HFFc6 (cell line): ENCODE data around the gene KCNJ5. TPM values are rescaled to one million over a fixed set of nuclear protein-coding genes. Genes with fewer than 3 reads are reported as not detected.
A peak's percentile ranks its signal among the peaks of the same experiment; 100 is the strongest.

ENCODE experiments used
- DNase-seq: peaks from one replicate; pipeline ENCODE4 v3.0.0-alpha.2; 2018
- H3K27ac Mint-ChIP-seq: 2 replicates; pipeline ENCODE4 v1.8.0; 2020; ENCODE audit warnings: mild to moderate bottlenecking, mixed read lengths
- H3K27me3 Mint-ChIP-seq: 2 replicates; pipeline ENCODE4 v1.8.0; 2021; ENCODE audit warnings: mild to moderate bottlenecking, moderate library complexity, mixed read lengths; ENCODE audit not compliant: insufficient read depth
- H3K36me3 Mint-ChIP-seq: 2 replicates; pipeline ENCODE4 v1.8.0; 2021; ENCODE audit warnings: low read depth, mixed read lengths
- H3K4me1 Mint-ChIP-seq: 2 replicates; pipeline ENCODE4 v1.8.0; 2020; ENCODE audit warnings: low read depth, mixed read lengths
- H3K4me3 Mint-ChIP-seq: 2 replicates; pipeline ENCODE4 v1.8.0; 2020; ENCODE audit warnings: mild to moderate bottlenecking, moderate library complexity, mixed read lengths
- H3K9me3 Mint-ChIP-seq: 2 replicates; pipeline ENCODE4 v1.8.0; 2020; ENCODE audit warnings: mild to moderate bottlenecking, mixed read lengths
- total RNA-seq, 6 experiments: library from RNA; stranded (reverse); fragmentation: NEBNext Ultra II Directional; extraction: Animal tissue kit (Norgen Biotek cat#: 25700); gene quantifications; 2 replicates in 1 of 6; 3 replicates in 5 of 6; pipeline ENCODE4 v1.2.3, GENCODE V29; 2021
- TF ChIP-seq, protein P1 (sequence below): fragments of 200-600 bp; sonication (generic); IDR thresholded peaks from 2 replicates; pipeline ENCODE4 v1.5.0; 2021; ENCODE audit warnings: antibody characterized with exemption, mild to moderate bottlenecking

The KCNJ5 gene
- total RNA-seq, 6 experiments from 2014 or later, result not detected

- peak; percentile 37 for DNase-seq
- peak overlapping the region; percentile 44; the same call in 1 of the 2 replicates for H3K27ac Mint-ChIP-seq
These were observed 25.7 kb upstream of the KCNJ5 start for GRCh38 chr11:128865490-128865889.

DNA sequence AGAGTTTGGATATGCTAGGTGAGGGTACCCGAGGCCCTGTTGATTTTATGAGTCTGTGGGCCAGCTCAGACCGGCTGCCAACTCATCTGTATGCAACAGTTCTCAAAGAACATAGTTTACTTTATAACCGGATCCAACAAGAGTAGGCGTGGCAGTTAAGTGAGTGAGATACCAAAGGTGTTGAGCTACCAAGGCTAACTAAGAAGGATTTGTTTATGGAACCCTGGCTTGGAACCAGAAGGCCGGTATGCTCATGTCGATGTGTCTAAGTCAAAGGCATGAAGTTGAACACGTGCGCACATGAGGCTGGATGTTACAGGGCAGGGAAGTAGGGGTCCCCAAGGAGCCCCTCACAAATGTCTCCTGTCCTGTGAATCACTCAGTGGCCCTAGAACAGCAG, 23.9 kb upstream of the KCNJ5 start, which contains the start of gene KCNJ1:
TSS of gene KCNJ1 (minus strand) at position 20 of the 400 bp plus-strand sequence. CDS start 27,053 bp downstream, outside the sequence.
- peaks cover 13% of the 10 kb centered on the region for H3K27me3 Mint-ChIP-seq
- no peak within 1 kb of the TSS for H3K4me3 Mint-ChIP-seq
- H3K9me3 Mint-ChIP-seq, result no peaks in the 10 kb centered on the region

More at GRCh38 chr11:128865490-128865889, 25.7 kb upstream of the KCNJ5 start:
- H3K9me3 Mint-ChIP-seq, result no peaks in the 10 kb centered on the region
- TF ChIP-seq, protein P1, sequence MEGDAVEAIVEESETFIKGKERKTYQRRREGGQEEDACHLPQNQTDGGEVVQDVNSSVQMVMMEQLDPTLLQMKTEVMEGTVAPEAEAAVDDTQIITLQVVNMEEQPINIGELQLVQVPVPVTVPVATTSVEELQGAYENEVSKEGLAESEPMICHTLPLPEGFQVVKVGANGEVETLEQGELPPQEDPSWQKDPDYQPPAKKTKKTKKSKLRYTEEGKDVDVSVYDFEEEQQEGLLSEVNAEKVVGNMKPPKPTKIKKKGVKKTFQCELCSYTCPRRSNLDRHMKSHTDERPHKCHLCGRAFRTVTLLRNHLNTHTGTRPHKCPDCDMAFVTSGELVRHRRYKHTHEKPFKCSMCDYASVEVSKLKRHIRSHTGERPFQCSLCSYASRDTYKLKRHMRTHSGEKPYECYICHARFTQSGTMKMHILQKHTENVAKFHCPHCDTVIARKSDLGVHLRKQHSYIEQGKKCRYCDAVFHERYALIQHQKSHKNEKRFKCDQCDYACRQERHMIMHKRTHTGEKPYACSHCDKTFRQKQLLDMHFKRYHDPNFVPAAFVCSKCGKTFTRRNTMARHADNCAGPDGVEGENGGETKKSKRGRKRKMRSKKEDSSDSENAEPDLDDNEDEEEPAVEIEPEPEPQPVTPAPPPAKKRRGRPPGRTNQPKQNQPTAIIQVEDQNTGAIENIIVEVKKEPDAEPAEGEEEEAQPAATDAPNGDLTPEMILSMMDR, result no peak
- no peaks in the 10 kb centered on the region for H3K36me3 Mint-ChIP-seq
- H3K27me3 Mint-ChIP-seq, result peaks cover 3% of the 10 kb centered on the region
- H3K4me3 Mint-ChIP-seq, result no peak overlapping the region
- peaks cover 58% of the 10 kb centered on the region for H3K4me1 Mint-ChIP-seq

DNA sequence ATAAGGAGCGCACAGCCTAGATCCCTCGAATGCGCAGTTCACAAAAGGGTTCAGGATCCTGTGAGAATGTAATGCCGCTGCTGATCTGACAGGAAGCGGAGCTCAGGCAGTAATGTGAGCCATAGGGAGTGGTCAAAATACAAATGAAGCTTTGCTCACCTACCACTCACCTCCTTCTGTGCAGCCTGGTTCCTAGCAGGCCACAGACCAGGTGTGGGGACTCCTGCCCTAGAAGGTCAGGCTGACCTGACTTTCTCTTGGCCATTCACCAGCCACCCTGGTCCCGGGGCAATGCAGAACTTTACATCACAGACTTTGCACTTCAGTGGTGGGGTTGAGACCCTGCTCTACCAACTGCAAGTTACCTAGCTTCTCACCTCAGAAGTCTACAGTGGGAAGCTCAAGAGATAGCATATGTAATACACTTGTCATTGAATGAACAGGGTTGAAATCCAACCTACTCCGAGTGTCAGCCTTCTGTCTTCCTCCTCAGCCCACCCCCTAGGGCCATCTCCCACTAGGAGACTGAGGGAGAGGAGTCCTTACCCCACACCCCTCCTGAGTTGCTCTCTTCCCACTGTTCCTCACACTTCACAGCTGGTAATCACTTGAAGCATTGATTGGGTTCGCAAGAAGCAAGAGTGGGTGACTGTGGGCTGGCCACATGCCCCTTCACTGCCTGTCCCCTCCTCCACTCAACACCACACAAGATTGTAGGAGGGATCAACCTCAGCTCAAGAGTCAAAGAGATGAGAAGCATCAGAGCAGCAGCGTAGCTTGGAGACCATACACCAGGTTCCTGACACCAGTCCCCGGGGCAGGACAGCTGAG, 22.1 kb upstream of the KCNJ5 start:
- no peak overlapping the region for H3K4me3 Mint-ChIP-seq
- H3K4me1 Mint-ChIP-seq, result peaks cover 22% of the 10 kb centered on the region
- TF ChIP-seq, protein P1, result no peak
- DNase-seq, result no peak
- H3K27me3 Mint-ChIP-seq, result peaks cover 16% of the 10 kb centered on the region
- no peaks in the 10 kb centered on the region for H3K36me3 Mint-ChIP-seq
- H3K9me3 Mint-ChIP-seq, result no peaks in the 10 kb centered on the region
- no peak overlapping the region for H3K27ac Mint-ChIP-seq

More for the DNA sequence above, 23.9 kb upstream of the KCNJ5 start, which contains the start of gene KCNJ1:
- DNase-seq, result no peak
- Mint-ChIP-seq H3K27ac (no peak within 1 kb of the TSS), H3K36me3 (no peaks in the 10 kb centered on the region), H3K4me1 (peaks cover 40% of the 10 kb centered on the region)
- TF ChIP-seq, protein P1, result no peak

- Mint-ChIP-seq H3K36me3 (no peaks in the 10 kb centered on the region), H3K4me1 (peaks cover under 1% of the 10 kb centered on the region), H3K4me3 (no peak overlapping the region), H3K9me3 (no peaks in the 10 kb centered on the region), H3K27me3 (peaks cover 30% of the 10 kb centered on the region), H3K27ac (no peak overlapping the region)
- TF ChIP-seq, protein P1, result no peak
- no peak for DNase-seq
These were observed 20.0 kb upstream of the KCNJ5 start for GRCh38 chr11:128871168-128871610.

DNA sequence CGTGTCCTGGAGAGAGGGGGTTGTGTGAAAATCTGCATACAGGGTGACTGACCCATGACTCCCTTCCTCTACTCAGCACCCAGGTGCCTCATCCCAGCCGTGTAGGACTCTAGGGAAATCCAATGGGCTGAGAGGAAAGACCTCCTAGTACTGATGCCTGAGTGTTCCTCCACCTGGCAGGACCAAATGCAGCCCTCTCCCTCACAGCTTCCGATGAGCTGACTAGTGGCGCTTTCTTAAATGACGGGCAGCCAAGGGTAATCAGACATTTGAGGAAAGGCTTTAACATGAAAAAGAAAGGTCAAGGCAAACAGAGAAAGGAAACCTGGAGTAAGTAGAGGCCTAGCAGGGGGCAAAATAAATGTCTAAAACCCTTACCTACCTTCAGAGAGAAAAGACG, 19.1 kb upstream of the KCNJ5 start:
- no peak for DNase-seq
- Mint-ChIP-seq H3K4me3 (no peak overlapping the region), H3K27ac (no peak overlapping the region), H3K27me3 (peaks cover 39% of the 10 kb centered on the region), H3K4me1 (no peaks in the 10 kb centered on the region), H3K9me3 (no peaks in the 10 kb centered on the region), H3K36me3 (no peaks in the 10 kb centered on the region)
- TF ChIP-seq, protein P1, result no peak
